Cardiac fibroblast (primary cell): ENCODE measurements around the gene RMI1.

Source experiments
- DNase-seq, 2 donors: peaks; one replicate each; pipeline versions ENCODE4 v3.0.0 to v3.0.0-alpha.2; 2010; ENCODE audit warnings: low read depth in 2 of 2
- H3K4me3 ChIP-seq, 2 donors: replicated peaks in 1 of 2; 1 replicate in 1 of 2; 2 replicates in 1 of 2; pipeline ENCODE4 v1.5.1; 2011; ENCODE audit warnings: low read depth in 2 of 2, low read length in 2 of 2, mild to moderate bottlenecking in 2 of 2, moderate library complexity in 1 of 2
- CTCF ChIP-seq: IDR thresholded peaks from one replicate; pipeline ENCODE4 v1.5.1; 2011; ENCODE audit warnings: low read depth, mild to moderate bottlenecking, low read length, inconsistent platforms

RMI1 gene

GRCh38 chr9:83980395-83981125 is at the start of gene RMI1:
RMI1 (plus strand) TSS chr9:83980805; CDS start chr9:84000987, 20,182 bp downstream.
- H3K4me3 ChIP-seq, result peak within 1 kb of the TSS; percentile 95 to 100
- DNase-seq, result peak; percentile 99
- TF ChIP-seq CTCF, result no peak

- TF ChIP-seq CTCF, result no peak
- DNase-seq, result no peak
- H3K4me3 ChIP-seq, result no peak overlapping the region
Observed at GRCh38 chr9:83930881-83931280, 49.7 kb upstream of the RMI1 start.

GRCh38 chr9:83932011-83932410 is 48.6 kb upstream of the RMI1 start:
- no peak overlapping the region for H3K4me3 ChIP-seq
- TF ChIP-seq CTCF, result no peak
- DNase-seq, result peak in 1 of 2 donors; percentile 12

- no peak for DNase-seq
- no peak overlapping the region for H3K4me3 ChIP-seq
- no peak for TF ChIP-seq CTCF
Observed at GRCh38 chr9:83932851-83933250, 47.8 kb upstream of the RMI1 start.

- DNase-seq, result peak; percentile 81 to 87
- peak overlapping the region in 1 of 2 donors; percentile 5 for H3K4me3 ChIP-seq
- no peak for TF ChIP-seq CTCF
Observed at GRCh38 chr9:83933790-83934189, 46.8 kb upstream of the RMI1 start.

- no peak overlapping the region for H3K4me3 ChIP-seq
- no peak for TF ChIP-seq CTCF
- peak; percentile 67 to 94 for DNase-seq
Observed at GRCh38 chr9:83934569-83935275, 45.9 kb upstream of the RMI1 start.
